K562 (cell line): Measurements from ENCODE around the gene MRPL54. TPM values are rescaled to one million over a fixed set of nuclear protein-coding genes. Genes with fewer than 3 reads are reported as not detected.
A peak's percentile ranks its signal among the peaks of the same experiment; 100 is the strongest.

ENCODE experiments used
- GTF2F1 ChIP-seq: IDR thresholded peaks from 2 replicates; pipeline ENCODE4 v1.6.1; 2011; ENCODE audit warnings: low read depth, low read length, improper control_type of control experiment
- HDAC3 ChIP-seq: fragments of 450-650 bp; IDR thresholded peaks from 2 replicates; pipeline ENCODE4 v1.6.1; 2018; ENCODE audit warnings: borderline replicate concordance, mild to moderate bottlenecking, moderate library complexity; ENCODE audit not compliant: partially characterized antibody
- HNRNPL ChIP-seq: fragments of 200-400 bp; formaldehyde crosslinking; IDR thresholded peaks from 2 replicates; pipeline ENCODE4 v1.6.1; 2017; ENCODE audit warnings: low read depth, mild to moderate bottlenecking, low read length
- RBBP5 ChIP-seq: fragments of 200-600 bp; sonication (generic); IDR thresholded peaks from 2 replicates; pipeline ENCODE4 v1.6.1; 2012; ENCODE audit warnings: borderline replicate concordance, mild to moderate bottlenecking, low read length, control low read depth, inconsistent platforms; ENCODE audit not compliant: insufficient read depth, poor library complexity, severe bottlenecking
- TAF7 ChIP-seq: fragments of 450-650 bp; IDR thresholded peaks from 2 replicates; pipeline ENCODE4 v1.6.1; 2016; ENCODE audit warnings: missing genetic modification characterization, missing compliant biosample characterization
- ZNF224 ChIP-seq: sonication (generic); formaldehyde crosslinking; IDR thresholded peaks from 2 replicates; pipeline ENCODE4 v1.8.0; 2022; ENCODE audit warnings: mild to moderate bottlenecking, missing genetic modification reagents
- polyA plus RNA-seq, 8 experiments: library from polyadenylated mRNA; depleted of rRNA in 4 of 8; stranded (reverse) in 5 of 8; unstranded in 3 of 8; fragments of >200 nt; fragmentation: Nextera tagmentation in 2 of 8; fragmentation: Illumina TruSeq in 1 of 8; extraction: Ambion mirVana in 2 of 8; extraction: Trizol in 1 of 8; gene quantifications; 2 replicates each; pipeline versions ENCODE4 v1.2.1 to v1.2.3, GENCODE V29; 2011 to 2014; ENCODE audit warnings: inconsistent platforms in 1 of 8, missing spikeins in 1 of 8
- total RNA-seq, 7 experiments: library from RNA; depleted of rRNA in 6 of 7; stranded (reverse); fragments of >200 nt in 6 of 7; fragmentation: Illumina TruSeq in 2 of 7; extraction: Trizol in 2 of 7; gene quantifications; 2 replicates each; pipeline versions ENCODE4 v1.2.1 to v1.2.3, GENCODE V29; 2011 to 2021; ENCODE audit warnings: low replicate concordance in 1 of 7
- TF ChIP-seq, protein P1 (sequence below), 2 experiments: fragments of 450-650 bp in 1 of 2; IDR thresholded peaks; 2 replicates each; pipeline ENCODE4 v1.6.1; 2011 to 2017; ENCODE audit warnings: low read depth in 2 of 2, antibody characterized with exemption in 1 of 2, borderline replicate concordance in 1 of 2, low read length in 1 of 2, mild to moderate bottlenecking in 1 of 2, mixed read lengths in 1 of 2; ENCODE audit not compliant: control insufficient read depth in 1 of 2
- TF ChIP-seq, protein P2 (sequence below): sonication (generic); formaldehyde crosslinking; IDR thresholded peaks from 2 replicates; pipeline ENCODE4 v1.8.0; 2022; ENCODE audit warnings: mild to moderate bottlenecking, missing genetic modification reagents
- TF ChIP-seq, protein P3 (sequence below), 2 experiments: fragments of 450-650 bp; formaldehyde crosslinking in 1 of 2; IDR thresholded peaks; 2 replicates each; pipeline versions ENCODE4 v1.4.0 to v1.6.1; 2014 to 2020; ENCODE audit warnings: mild to moderate bottlenecking in 2 of 2, borderline replicate concordance in 1 of 2, low read depth in 1 of 2

Gene MRPL54
- total and polyA plus RNA-seq, 9 of the 15 experiments (the other 6 are each of a cell fraction or from before 2014, with no cell fraction given) = 3.5 to 120 (median 56.9) TPM

DNA sequence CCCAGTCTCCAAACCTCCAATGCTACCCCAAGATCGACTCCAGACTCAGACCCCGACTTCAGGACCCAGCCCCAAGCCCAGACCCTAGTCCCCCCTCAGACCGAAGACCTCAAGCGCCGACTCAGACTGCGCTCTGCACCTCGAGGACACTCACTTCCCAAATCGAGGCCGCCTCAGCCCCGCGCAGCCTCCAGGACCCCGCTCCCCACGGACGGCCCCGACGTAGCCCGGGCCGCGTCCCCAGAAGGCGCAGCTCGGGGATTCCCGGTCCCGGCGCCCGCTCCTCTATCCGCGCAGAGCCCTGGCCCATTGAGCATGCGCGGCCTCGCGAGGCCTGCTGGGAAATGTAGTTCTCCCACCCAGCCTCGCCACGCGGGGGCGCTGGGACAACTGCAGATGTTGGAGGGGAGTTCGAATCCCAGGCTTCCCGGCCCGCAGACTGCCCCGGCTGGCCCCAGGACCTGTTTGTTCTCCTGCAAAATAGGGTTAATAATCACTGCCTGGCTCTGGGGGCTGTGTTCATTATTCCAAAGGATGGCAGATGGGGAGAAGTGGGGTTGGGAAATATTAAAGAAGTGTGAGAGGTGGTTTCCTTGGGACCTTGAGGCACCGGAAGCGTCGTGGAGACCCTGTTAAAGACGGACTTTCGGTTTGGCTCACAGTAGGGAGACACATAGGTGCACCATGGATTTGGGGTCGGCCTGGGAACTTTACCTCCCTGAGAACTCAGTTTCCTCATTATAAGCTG lies 926 bp upstream of the MRPL54 start, which contains the start of gene APBA3 (continued):
- TF ChIP-seq, protein P1, sequence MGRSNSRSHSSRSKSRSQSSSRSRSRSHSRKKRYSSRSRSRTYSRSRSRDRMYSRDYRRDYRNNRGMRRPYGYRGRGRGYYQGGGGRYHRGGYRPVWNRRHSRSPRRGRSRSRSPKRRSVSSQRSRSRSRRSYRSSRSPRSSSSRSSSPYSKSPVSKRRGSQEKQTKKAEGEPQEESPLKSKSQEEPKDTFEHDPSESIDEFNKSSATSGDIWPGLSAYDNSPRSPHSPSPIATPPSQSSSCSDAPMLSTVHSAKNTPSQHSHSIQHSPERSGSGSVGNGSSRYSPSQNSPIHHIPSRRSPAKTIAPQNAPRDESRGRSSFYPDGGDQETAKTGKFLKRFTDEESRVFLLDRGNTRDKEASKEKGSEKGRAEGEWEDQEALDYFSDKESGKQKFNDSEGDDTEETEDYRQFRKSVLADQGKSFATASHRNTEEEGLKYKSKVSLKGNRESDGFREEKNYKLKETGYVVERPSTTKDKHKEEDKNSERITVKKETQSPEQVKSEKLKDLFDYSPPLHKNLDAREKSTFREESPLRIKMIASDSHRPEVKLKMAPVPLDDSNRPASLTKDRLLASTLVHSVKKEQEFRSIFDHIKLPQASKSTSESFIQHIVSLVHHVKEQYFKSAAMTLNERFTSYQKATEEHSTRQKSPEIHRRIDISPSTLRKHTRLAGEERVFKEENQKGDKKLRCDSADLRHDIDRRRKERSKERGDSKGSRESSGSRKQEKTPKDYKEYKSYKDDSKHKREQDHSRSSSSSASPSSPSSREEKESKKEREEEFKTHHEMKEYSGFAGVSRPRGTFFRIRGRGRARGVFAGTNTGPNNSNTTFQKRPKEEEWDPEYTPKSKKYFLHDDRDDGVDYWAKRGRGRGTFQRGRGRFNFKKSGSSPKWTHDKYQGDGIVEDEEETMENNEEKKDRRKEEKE (IDR thresholded peaks at IDR 0.05; ENCODE audit: borderline replicate concordance in 1 of 2, control insufficient read depth in 1 of 2, low read depth in 2 of 2, low read length in 1 of 2) = peak in 1 of 2 experiments; percentile 90; a peak in 1 of 4 replicates
- TF ChIP-seq HDAC3 (peak; percentile 83), TAF7 (tag) (no peak), HNRNPL (no peak), RBBP5 (no peak), GTF2F1 (no peak; the same call in 1 of the 2 replicates), ZNF224 (CRISPR knock-in tag) (no peak)
- TF ChIP-seq, protein P2, sequence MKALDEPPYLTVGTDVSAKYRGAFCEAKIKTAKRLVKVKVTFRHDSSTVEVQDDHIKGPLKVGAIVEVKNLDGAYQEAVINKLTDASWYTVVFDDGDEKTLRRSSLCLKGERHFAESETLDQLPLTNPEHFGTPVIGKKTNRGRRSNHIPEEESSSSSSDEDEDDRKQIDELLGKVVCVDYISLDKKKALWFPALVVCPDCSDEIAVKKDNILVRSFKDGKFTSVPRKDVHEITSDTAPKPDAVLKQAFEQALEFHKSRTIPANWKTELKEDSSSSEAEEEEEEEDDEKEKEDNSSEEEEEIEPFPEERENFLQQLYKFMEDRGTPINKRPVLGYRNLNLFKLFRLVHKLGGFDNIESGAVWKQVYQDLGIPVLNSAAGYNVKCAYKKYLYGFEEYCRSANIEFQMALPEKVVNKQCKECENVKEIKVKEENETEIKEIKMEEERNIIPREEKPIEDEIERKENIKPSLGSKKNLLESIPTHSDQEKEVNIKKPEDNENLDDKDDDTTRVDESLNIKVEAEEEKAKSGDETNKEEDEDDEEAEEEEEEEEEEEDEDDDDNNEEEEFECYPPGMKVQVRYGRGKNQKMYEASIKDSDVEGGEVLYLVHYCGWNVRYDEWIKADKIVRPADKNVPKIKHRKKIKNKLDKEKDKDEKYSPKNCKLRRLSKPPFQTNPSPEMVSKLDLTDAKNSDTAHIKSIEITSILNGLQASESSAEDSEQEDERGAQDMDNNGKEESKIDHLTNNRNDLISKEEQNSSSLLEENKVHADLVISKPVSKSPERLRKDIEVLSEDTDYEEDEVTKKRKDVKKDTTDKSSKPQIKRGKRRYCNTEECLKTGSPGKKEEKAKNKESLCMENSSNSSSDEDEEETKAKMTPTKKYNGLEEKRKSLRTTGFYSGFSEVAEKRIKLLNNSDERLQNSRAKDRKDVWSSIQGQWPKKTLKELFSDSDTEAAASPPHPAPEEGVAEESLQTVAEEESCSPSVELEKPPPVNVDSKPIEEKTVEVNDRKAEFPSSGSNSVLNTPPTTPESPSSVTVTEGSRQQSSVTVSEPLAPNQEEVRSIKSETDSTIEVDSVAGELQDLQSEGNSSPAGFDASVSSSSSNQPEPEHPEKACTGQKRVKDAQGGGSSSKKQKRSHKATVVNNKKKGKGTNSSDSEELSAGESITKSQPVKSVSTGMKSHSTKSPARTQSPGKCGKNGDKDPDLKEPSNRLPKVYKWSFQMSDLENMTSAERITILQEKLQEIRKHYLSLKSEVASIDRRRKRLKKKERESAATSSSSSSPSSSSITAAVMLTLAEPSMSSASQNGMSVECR (CRISPR knock-in tag) = peak; percentile 75
- TF ChIP-seq, protein P3, sequence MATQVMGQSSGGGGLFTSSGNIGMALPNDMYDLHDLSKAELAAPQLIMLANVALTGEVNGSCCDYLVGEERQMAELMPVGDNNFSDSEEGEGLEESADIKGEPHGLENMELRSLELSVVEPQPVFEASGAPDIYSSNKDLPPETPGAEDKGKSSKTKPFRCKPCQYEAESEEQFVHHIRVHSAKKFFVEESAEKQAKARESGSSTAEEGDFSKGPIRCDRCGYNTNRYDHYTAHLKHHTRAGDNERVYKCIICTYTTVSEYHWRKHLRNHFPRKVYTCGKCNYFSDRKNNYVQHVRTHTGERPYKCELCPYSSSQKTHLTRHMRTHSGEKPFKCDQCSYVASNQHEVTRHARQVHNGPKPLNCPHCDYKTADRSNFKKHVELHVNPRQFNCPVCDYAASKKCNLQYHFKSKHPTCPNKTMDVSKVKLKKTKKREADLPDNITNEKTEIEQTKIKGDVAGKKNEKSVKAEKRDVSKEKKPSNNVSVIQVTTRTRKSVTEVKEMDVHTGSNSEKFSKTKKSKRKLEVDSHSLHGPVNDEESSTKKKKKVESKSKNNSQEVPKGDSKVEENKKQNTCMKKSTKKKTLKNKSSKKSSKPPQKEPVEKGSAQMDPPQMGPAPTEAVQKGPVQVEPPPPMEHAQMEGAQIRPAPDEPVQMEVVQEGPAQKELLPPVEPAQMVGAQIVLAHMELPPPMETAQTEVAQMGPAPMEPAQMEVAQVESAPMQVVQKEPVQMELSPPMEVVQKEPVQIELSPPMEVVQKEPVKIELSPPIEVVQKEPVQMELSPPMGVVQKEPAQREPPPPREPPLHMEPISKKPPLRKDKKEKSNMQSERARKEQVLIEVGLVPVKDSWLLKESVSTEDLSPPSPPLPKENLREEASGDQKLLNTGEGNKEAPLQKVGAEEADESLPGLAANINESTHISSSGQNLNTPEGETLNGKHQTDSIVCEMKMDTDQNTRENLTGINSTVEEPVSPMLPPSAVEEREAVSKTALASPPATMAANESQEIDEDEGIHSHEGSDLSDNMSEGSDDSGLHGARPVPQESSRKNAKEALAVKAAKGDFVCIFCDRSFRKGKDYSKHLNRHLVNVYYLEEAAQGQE (IDR thresholded peaks at IDR 0.05; ENCODE audit: borderline replicate concordance) = 0 out of 2 replicates have a peak, but pooled peaks have one; percentile 3
- TF ChIP-seq, protein P3 (CRISPR knock-in tag; IDR thresholded peaks at IDR 0.05; ENCODE audit: low read depth) = 0 out of 2 replicates have a peak, but pooled peaks have one; percentile 52
